ENCODE measurements around the gene TKTL1.

TKTL1 gene

GRCh38 chrX:154378799-154379568 lies 83.4 kb downstream of the TKTL1 start, which contains the start of gene EMD:
Gene EMD (plus strand): TSS chrX:154379295. CDS start chrX:154379485, 190 bp downstream.
- peak; percentile 92 for DNase-seq

- no peak for DNase-seq
Observed at GRCh38 chrX:154379569-154379951, 84.0 kb downstream of the TKTL1 start.

Data from activated CD4-positive, alpha-beta T cell treated with anti-CD3 and anti-CD28 coated beads, Interleukin-2, amount 50 U/mL, for 1 hour (primary cell).